Mesothelial cell of epicardium (in vitro differentiated cells): ENCODE results near the gene WIPI1. TPM values are rescaled to one million over a fixed set of nuclear protein-coding genes. Genes with fewer than 3 reads are reported as not detected.
A peak's percentile ranks its signal among the peaks of the same experiment; 100 is the strongest.

Experiments
- DNase-seq, 2 experiments: peaks; one replicate each; pipeline ENCODE4 v3.0.0; 2021; ENCODE audit warnings: low spot score in 2 of 2; ENCODE audit not compliant: unreplicated experiment in 2 of 2
- H3K27ac Mint-ChIP-seq: 2 replicates; pipeline ENCODE4 v1.8.0; 2021; ENCODE audit warnings: mixed read lengths
- H3K27me3 Mint-ChIP-seq: 2 replicates; pipeline ENCODE4 v1.8.0; 2021; ENCODE audit warnings: low read depth, mixed read lengths
- H3K36me3 Mint-ChIP-seq: 2 replicates; pipeline ENCODE4 v1.8.0; 2021; ENCODE audit warnings: mixed read lengths
- H3K4me1 Mint-ChIP-seq: 2 replicates; pipeline ENCODE4 v1.8.0; 2021; ENCODE audit warnings: mixed read lengths
- H3K4me3 Mint-ChIP-seq: 2 replicates; pipeline ENCODE4 v1.8.0; 2021; ENCODE audit warnings: mild to moderate bottlenecking, moderate library complexity, mixed read lengths
- H3K9me3 Mint-ChIP-seq: 2 replicates; pipeline ENCODE4 v1.8.0; 2021; ENCODE audit warnings: mixed read lengths
- CTCF ChIP-seq: fragments of 200-600 bp; sonication (generic); IDR thresholded peaks from one replicate; pipeline ENCODE4 v1.5.0; 2021; ENCODE audit warnings: antibody characterized with exemption; ENCODE audit not compliant: unreplicated experiment
- total RNA-seq: library from RNA; stranded (reverse); gene quantifications from 3 replicates; pipeline ENCODE4 v1.2.1, GENCODE V29; 2021

WIPI1 gene
- 27.2 to 31.7 TPM (median 28.4 TPM) in 3 replicates for total RNA-seq

GRCh38 chr17:68457168-68457538, at the start of gene WIPI1:
Gene WIPI1 (minus strand): TSS chr17:68457496. CDS start chr17:68457421, 75 bp downstream.
- Mint-ChIP-seq H3K4me3 (peak within 1 kb of the TSS; percentile 92), H3K4me1 (peaks cover 23% of the 10 kb centered on the region), H3K27me3 (no peaks in the 10 kb centered on the region), H3K36me3 (no peaks in the 10 kb centered on the region), H3K9me3 (no peaks in the 10 kb centered on the region), H3K27ac (peak within 1 kb of the TSS; percentile 95)
- no peak for TF ChIP-seq CTCF
- no peak for DNase-seq

- no peak for TF ChIP-seq CTCF
- DNase-seq, result no peak
- Mint-ChIP-seq H3K4me3 (no peak overlapping the region), H3K4me1 (peaks cover 11% of the 10 kb centered on the region), H3K27ac (no peak overlapping the region), H3K9me3 (peaks cover 6% of the 10 kb centered on the region), H3K36me3 (no peaks in the 10 kb centered on the region), H3K27me3 (peaks cover 5% of the 10 kb centered on the region)
Measured at GRCh38 chr17:68505951-68506350, 48.7 kb upstream of the WIPI1 start.

- H3K27me3 Mint-ChIP-seq, result peaks cover 6% of the 10 kb centered on the region
- no peak overlapping the region for H3K27ac Mint-ChIP-seq
- H3K4me1 Mint-ChIP-seq, result no peaks in the 10 kb centered on the region
- peaks cover 6% of the 10 kb centered on the region for H3K9me3 Mint-ChIP-seq
- no peaks in the 10 kb centered on the region for H3K36me3 Mint-ChIP-seq
- H3K4me3 Mint-ChIP-seq, result no peak overlapping the region
- DNase-seq, result no peak
- no peak for TF ChIP-seq CTCF
Measured at GRCh38 chr17:68501074-68501473, 43.8 kb upstream of the WIPI1 start.

GRCh38 chr17:68499587-68499986, 42.3 kb upstream of the WIPI1 start:
- peaks cover 6% of the 10 kb centered on the region for H3K27me3 Mint-ChIP-seq
- TF ChIP-seq CTCF, result no peak
- H3K4me1 Mint-ChIP-seq, result no peaks in the 10 kb centered on the region
- H3K4me3 Mint-ChIP-seq, result no peak overlapping the region
- no peak overlapping the region for H3K27ac Mint-ChIP-seq
- DNase-seq, result no peak
- no peaks in the 10 kb centered on the region for H3K36me3 Mint-ChIP-seq
- H3K9me3 Mint-ChIP-seq, result peaks cover 6% of the 10 kb centered on the region

GRCh38 chr17:68498479-68499326, 41.4 kb upstream of the WIPI1 start:
- H3K27ac Mint-ChIP-seq, result no peak overlapping the region
- H3K4me3 Mint-ChIP-seq, result no peak overlapping the region
- H3K36me3 Mint-ChIP-seq, result no peaks in the 10 kb centered on the region
- no peak for TF ChIP-seq CTCF
- peaks cover 6% of the 10 kb centered on the region for H3K27me3 Mint-ChIP-seq
- H3K4me1 Mint-ChIP-seq, result no peaks in the 10 kb centered on the region
- DNase-seq, result no peak
- H3K9me3 Mint-ChIP-seq, result peaks cover 6% of the 10 kb centered on the region
